ENCODE results near the gene SKAP1. TPM values are rescaled to one million over a fixed set of nuclear protein-coding genes. Genes with fewer than 3 reads are reported as not detected.

SKAP1 gene
- total and polyA plus RNA-seq, 2 experiments from 2014 or later = 0.36 TPM; not detected in 1

- no peak for DNase-seq (ENCODE audit: low read depth in 1 of 2, low spot score in 1 of 2)
- no peak overlapping the region for H3K4me3 ChIP-seq
- H3K27me3 ChIP-seq = peaks cover 22% of the 10 kb centered on the region
- no peak for TF ChIP-seq CTCF (IDR thresholded peaks at IDR 0.05; ENCODE audit: low read depth, low read length)
- H3K4me1 ChIP-seq (ENCODE audit: low read depth) = peaks cover 2% of the 10 kb centered on the region
- H3K36me3 ChIP-seq = no peaks in the 10 kb centered on the region
- H3K27ac ChIP-seq = no peak overlapping the region
- no peaks in the 10 kb centered on the region for H3K9me3 ChIP-seq (ENCODE audit: low read depth)
Observed at GRCh38 chr17:48174833-48175523, 255.0 kb downstream of the SKAP1 start.

DNA sequence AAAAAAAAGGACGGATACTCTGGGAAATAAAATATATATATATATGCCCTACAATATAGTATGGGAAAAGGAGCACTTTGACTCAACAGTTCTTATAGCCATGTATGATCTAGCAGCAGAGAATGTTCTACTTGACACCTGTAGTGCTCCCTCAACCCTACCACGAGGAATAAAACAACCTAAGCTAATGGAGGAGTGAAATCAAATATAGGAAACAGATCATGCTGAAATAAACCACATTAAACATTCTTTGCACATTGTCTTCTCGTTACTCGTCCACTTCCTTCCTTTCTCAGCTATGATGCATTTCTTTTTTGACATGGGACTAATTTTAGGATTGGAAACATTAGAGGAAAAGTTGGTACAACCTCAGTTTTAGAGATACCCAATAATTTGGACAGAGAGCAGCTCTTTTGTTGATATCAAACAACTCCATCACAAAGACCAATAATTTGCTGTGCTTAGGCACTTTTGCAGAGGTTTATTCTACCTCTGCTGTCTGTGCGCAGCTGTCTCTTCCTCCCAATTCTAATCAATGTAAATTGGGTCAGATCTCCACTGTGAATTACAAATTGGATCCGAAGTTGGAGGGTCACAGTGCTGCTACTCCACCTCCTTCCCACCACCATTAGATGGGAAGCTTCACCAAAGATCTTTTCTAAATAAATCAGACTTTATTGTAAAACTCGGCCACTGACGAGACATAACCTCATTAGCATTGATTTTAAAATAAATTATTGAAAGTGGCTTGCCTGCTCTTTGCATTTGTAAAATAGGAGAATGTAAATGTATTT lies 256.6 kb downstream of the SKAP1 start:
- no peak overlapping the region for H3K4me3 ChIP-seq
- peaks cover 11% of the 10 kb centered on the region for H3K27me3 ChIP-seq
- no peak for TF ChIP-seq CTCF (IDR thresholded peaks at IDR 0.05; ENCODE audit: low read depth, low read length)
- H3K27ac ChIP-seq = no peak overlapping the region
- H3K9me3 ChIP-seq (ENCODE audit: low read depth) = no peaks in the 10 kb centered on the region
- H3K36me3 ChIP-seq = no peaks in the 10 kb centered on the region
- H3K4me1 ChIP-seq (ENCODE audit: low read depth) = peaks cover 4% of the 10 kb centered on the region
- no peak for DNase-seq (ENCODE audit: low read depth in 1 of 2, low spot score in 1 of 2)

DNA sequence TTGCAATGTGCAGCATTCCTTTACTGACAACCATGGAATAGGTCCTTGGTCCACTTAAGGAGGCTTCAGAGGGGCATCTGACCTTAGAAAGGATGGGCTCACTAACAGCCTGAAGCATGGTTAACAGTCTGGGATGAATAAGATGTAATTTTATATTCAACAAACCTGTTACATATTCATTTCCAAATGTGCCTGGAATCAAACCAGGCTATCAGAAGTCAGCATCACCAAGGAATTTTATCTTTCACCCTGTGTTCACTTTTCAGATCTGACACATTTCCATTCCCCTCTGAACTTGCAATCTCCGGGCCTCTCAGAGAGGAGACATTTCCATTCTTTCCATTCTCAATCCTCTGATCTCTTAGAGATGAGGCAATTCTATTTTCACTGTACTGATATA lies 260.1 kb downstream of the SKAP1 start:
- Histone ChIP-seq H3K9me3 (ENCODE audit: low read depth) (no peaks in the 10 kb centered on the region), H3K4me1 (ENCODE audit: low read depth) (peaks cover 4% of the 10 kb centered on the region), H3K27ac (no peak overlapping the region), H3K27me3 (peaks cover 11% of the 10 kb centered on the region), H3K36me3 (no peaks in the 10 kb centered on the region), H3K4me3 (no peak overlapping the region)
- DNase-seq (ENCODE audit: low read depth in 1 of 2, low spot score in 1 of 2) = no peak
- no peak for TF ChIP-seq CTCF (IDR thresholded peaks at IDR 0.05; ENCODE audit: low read depth, low read length)

DNA sequence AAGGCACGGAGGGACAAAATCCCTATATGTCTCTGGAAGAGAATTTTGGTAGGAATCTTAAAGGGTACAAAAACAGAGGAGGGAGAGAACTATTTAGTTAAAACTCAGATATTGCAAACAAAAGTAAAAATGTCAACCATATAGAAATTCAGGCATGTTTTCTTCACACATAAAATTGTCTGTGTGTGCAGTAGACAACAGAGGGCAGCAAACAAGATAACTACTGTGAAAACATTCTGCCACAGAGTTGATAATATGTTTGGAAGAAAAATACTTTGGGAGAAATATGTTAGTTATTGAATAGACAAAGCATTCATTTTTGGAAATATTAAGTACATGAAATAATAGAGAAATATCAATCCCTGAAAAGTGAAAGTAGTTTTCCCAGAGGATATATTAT lies 266.2 kb downstream of the SKAP1 start:
- H3K27ac ChIP-seq = no peak overlapping the region
- peak; percentile 17 for TF ChIP-seq CTCF (IDR thresholded peaks at IDR 0.05; ENCODE audit: low read depth, low read length)
- DNase-seq (ENCODE audit: low read depth in 1 of 2, low spot score in 1 of 2) = no peak
- H3K9me3 ChIP-seq (ENCODE audit: low read depth) = no peaks in the 10 kb centered on the region
- no peaks in the 10 kb centered on the region for H3K36me3 ChIP-seq
- H3K27me3 ChIP-seq = no peaks in the 10 kb centered on the region
- H3K4me1 ChIP-seq (ENCODE audit: low read depth) = no peaks in the 10 kb centered on the region
- H3K4me3 ChIP-seq = no peak overlapping the region

- no peaks in the 10 kb centered on the region for H3K27me3 ChIP-seq
- no peak overlapping the region for H3K4me3 ChIP-seq
- H3K36me3 ChIP-seq = no peaks in the 10 kb centered on the region
- peak in 1 of 2 donors; percentile 32 for DNase-seq (ENCODE audit: low read depth in 1 of 2, low spot score in 1 of 2)
- H3K27ac ChIP-seq = no peak overlapping the region
- no peaks in the 10 kb centered on the region for H3K9me3 ChIP-seq (ENCODE audit: low read depth)
- TF ChIP-seq CTCF (IDR thresholded peaks at IDR 0.05; ENCODE audit: low read depth, low read length) = no peak
- H3K4me1 ChIP-seq (ENCODE audit: low read depth) = no peaks in the 10 kb centered on the region
Observed at GRCh38 chr17:48162946-48163506, 267.0 kb downstream of the SKAP1 start.

Measured in cardiac muscle cell (in vitro differentiated cells and primary cell).